ENCODE measurements around the gene KCNJ15.
"Not testable (repeated sequence)": the region's sequence is repeated elsewhere in the genome, so short reads cannot be mapped to it uniquely, and the experiment has no call there.

Gene KCNJ15

GRCh38 chr21:38244885-38245869 lies 11.6 kb upstream of the KCNJ15 start:
- peak; percentile 53 to 65 for DNase-seq

DNA sequence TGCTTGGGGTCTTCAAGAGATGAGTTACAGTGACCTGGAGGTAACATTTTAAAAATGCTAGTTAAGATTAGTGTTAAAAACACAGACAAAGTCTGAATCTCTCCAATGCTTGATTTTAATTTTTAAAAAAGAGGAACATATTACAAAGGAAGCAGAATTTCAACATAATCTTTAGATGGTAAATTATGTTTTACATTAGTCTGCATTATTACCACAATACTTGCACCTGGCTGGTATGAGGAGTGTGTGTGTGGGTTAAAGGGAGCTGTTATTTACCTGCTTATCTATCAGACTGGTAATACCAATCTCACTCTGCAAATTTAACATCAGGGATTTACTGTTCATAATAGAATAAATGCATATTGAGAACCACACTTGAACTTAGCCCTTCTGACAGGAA lies 10.3 kb upstream of the KCNJ15 start:
- DNase-seq, result no peak

GRCh38 chr21:38247054-38247453 lies 9.7 kb upstream of the KCNJ15 start:
- not testable (repeated sequence) for DNase-seq

GRCh38 chr21:38247738-38248510 lies 8.9 kb upstream of the KCNJ15 start:
- no peak for DNase-seq

- no peak for DNase-seq
These were observed 7.5 kb upstream of the KCNJ15 start for GRCh38 chr21:38249256-38249655.

DNA sequence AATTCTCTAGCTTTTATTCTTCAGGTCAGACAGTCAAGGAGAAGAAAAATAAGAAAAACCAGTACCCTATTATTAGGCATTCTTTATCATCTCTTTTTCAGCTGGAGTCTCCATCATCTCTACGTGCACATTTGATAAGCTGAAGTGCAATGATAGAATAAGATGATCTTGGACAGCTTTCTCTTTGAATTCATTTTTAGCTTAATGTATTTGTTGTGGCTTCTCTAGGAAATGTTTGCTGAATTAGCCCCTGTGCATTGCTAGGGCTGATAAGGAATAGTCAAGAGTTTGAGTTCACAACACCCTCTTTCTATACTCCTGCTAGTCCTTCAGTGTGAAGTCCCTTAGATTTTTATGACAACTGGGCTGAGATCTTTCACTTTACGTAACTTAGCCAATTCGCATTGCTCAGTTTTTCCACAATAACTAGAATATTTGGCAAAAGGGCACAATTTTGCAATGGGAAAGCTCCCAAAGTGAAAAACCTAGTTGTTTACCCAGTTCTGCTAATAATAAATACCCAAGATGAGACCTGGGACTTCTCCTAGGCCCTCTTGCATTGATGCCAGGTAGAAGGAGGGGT lies 7.0 kb upstream of the KCNJ15 start:
- DNase-seq, result no peak

GRCh38 chr21:38250991-38251418 lies 5.8 kb upstream of the KCNJ15 start:
- no peak for DNase-seq

- DNase-seq, result no peak
These were observed 1.8 kb upstream of the KCNJ15 start for GRCh38 chr21:38254970-38255369.

GRCh38 chr21:38255571-38256117 lies 1.1 kb upstream of the KCNJ15 start:
- DNase-seq, result no peak

DNA sequence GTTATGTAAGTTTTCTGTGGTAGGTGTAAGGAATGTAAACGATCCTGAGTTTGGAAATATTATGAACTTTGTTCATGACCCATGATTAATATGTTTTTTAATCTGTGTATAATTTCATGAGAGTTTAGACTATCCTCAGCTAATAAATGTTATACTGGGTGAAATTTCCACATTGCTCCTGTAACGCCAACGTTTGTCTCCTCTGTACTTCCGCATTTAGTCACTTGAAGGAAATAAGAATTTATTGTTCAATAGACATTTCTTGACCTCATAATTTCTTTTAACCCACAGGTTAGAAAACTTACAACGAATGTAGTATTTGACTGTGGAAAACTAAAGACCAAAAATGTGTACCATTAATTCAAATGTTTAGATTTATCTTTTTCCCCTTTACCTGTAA lies 876 bp downstream of the KCNJ15 start:
- DNase-seq, result no peak

GRCh38 chr21:38258521-38259485 lies 2.0 kb downstream of the KCNJ15 start:
- DNase-seq, result no peak

- no peak for DNase-seq
These were observed 2.9 kb downstream of the KCNJ15 start for GRCh38 chr21:38259665-38260064.

GRCh38 chr21:38260426-38260825 lies 3.6 kb downstream of the KCNJ15 start:
- no peak for DNase-seq

DNA sequence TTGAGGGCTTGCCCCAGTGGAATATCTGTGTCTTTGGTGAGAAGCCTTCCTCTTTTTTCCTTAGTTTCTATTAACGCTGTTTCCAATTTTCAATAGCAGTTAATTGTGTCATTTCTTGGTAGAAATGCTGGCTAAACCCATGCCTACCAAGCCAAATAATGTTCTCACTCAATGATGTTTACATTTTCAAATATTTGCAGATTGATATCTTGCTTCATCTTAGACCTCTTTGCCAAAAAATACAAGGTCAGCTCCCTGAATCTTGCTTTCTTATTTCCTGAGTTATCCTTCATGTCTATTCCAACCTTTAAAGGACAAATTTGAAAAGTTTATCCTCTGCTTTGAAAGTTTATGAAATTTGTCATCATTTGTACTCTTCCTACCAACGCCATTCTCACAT lies 5.1 kb downstream of the KCNJ15 start:
- no peak for DNase-seq

- no peak for DNase-seq
These were observed 6.7 kb downstream of the KCNJ15 start for GRCh38 chr21:38263493-38263892.

- DNase-seq, result no peak
These were observed 7.8 kb downstream of the KCNJ15 start for GRCh38 chr21:38264571-38264970.

DNA sequence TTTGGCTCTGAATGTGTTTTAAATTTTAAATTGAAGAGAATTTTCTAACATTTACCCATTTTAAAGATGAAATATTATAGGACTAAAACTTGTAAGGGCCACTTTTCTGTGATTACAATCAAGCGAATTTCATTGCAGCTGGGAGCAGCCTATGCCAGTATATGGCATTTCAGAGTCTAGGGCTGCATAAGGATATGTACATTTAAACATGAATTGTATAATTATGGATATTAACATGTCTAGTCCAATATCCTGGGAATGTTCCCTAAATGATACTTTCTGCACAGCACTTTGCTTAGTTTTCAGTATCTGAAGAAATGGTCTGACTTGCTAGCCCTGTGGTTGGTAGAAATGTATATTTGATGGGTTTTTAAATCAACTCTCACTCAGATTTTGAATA lies 8.4 kb downstream of the KCNJ15 start:
- DNase-seq, result no peak

DNA sequence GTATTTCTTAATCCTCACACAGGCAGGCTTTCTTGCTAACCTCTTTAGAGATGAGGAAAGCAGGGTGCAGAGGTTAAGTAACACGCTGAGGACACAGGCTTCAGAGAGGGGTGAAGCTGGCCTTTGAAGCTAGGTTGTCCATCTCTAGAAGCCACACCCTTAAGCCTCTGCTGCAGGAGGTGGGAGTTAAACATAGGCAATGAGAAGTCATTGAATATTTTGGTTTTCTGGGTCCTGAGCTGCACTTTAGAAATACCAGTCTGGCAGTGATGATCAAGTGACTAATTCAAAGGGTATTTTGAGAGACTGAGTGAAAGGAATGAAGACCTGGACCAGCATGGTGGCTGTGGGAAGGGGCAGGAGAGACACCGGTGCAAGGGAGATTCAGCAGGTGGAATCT lies 9.9 kb downstream of the KCNJ15 start:
- no peak for DNase-seq

DNA sequence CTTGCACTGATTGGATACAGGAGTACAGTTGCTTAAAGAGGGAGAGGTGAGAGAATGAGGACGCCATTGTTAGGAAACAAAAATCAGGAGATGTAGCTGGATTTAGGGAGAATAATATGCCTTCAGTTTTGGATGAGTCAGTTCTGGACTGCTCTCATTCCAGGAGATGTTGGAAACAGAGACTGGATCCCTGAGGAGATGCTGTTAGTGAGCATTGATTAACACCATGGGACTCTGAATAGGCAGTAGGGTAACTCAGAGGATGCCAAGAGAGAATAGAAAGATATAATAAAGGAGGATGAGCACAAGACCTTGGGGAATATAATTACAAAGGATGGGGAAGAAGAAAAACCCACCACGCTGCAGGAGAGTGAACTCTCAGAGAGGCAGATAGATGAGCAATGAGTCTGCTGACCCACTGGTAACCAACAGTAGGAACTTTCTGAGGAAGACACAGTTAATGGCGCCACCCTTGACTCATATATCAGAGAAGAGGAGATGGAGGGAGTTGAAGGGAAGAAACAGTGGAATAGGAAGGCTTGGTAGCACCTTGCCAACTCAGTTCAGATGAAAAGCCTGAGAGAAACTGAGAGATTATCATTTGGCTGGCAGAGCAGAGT lies 10.5 kb downstream of the KCNJ15 start:
- DNase-seq, result no peak

DNA sequence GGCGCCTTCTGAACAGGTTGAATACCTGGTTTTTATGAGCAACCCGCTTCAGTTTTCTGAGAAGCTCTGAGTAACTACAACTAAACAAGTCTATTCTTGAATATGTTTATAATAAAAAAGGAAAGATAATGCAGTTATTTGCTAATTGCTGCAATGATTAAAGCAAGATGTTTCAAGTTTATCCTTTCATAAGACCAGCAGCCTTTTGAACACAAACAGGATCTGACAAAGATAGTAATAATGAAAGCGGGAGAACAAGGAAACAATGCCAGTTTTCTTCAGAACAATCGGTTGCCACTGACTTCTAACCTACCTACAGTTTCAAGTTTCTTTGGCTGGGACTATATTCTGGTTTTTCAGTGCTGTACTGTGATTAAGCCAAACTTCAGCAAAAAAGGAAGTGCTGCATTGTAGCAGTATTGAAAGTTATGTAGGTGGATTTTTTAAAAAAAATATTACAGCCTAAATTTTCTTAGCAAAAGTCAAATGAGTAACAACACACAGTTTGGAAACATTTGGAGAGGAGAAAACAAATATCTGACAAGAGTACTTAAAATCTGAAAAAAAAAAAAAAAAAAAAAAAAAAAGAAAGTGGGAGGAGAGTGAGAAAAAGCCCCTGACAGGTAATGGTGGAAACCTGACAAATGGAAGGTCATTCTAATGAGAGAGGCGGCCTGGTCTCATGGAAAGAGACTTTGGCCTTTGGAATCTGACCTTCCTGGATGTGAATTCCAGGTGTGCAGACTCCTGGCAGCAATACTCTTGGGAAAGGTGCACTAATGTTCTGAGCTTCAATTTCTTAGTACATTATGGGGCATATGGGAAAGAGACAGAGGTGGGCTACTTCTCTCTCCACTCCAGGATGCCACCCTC lies 11.4 kb downstream of the KCNJ15 start:
- no peak for DNase-seq
